Embryonic facial prominence (tissue), 1 donor: ENCODE results near the gene CD9.

Experiments used
- DNase-seq: peaks from one replicate; pipeline ENCODE4 v3.0.0-alpha.2; 2016; ENCODE audit errors: extremely low spot score

Gene CD9

GRCh38 chr12:6241495-6241894 lies 41.3 kb downstream of the CD9 start:
- DNase-seq: no peak

GRCh38 chr12:6249580-6249979 lies 49.4 kb downstream of the CD9 start:
- DNase-seq: peak; percentile 91

DNA sequence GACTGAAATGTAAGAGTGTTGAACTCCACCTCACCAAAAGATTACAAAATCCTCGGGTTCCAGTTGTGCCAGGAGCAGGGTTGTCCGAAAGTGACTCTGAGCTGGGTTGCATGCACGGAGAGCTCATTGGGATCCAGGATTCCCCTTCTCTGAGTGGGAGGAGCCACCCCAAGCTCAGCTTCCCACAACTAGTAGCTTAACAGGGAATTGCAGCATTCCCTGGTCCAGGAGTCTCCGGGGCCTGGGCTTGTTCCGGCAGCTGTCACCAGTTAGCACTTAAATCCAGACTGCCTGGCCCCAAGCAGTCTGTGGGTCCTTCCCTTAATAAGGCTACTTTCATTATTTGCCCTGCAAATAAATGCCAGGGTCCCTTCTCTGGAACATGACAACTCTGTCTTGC lies 50.1 kb downstream of the CD9 start:
- no peak for DNase-seq

GRCh38 chr12:6253278-6253677 lies 53.1 kb downstream of the CD9 start:
- DNase-seq: no peak

GRCh38 chr12:6254491-6254890 lies 54.3 kb downstream of the CD9 start:
- no peak for DNase-seq

DNA sequence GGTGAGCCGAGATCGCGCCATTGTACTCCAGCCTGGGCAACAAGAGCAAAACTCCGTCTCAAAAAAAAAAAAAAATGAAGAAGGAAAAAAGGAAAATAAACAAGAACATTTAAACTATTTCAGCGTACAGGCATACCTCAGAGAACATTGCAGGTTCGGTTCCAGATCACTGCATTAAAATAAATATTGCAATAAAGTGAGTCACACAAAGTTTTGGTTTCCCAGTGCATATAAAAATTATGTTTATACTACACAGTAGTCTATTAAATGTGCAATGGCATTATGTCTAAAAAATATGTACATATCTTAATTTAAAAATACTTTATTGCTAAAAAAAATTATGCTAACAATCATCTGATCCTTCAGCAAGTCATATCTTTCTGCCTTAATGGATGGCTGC lies 56.8 kb downstream of the CD9 start:
- DNase-seq: no peak

- no peak for DNase-seq
These were observed 62.0 kb downstream of the CD9 start for GRCh38 chr12:6262211-6262610.

DNA sequence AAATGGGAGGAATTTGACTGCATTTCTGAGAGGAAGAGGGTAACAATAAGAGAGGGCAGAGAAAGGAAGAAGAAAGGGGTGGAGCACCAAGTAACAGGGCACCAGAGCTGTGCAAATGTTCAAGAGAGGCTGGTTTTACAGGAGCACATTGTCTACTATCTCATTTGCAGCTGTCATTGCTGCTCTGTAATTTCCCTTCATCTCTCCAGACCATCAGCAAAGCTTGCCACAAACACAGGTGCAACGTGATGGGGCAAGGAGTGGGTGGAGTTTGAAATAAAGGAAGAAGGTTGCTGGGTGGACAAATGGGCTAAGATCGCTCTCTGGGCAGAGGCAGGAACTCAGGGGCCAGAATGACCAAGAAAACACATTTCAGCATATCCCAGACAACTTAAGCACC lies 62.4 kb downstream of the CD9 start:
- no peak for DNase-seq

DNA sequence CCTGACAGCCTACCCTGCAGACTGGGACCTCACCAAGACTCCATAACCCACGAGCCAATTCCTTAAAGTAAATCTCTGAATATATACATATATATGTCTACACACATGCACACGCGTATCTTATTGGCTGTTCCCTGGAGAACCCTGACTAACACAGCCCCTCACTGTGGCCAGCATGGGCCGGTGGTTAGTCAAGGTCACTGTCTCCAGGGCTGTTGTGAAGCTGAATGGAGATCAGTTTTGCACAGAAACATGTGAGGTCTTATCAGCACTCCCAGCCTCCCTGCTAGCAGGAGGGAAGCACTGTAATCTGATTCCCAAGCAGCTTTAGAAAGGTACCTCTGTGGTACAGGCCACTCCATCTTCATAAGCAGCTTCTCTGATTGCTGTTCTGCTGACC lies 63.7 kb downstream of the CD9 start:
- no peak for DNase-seq

DNA sequence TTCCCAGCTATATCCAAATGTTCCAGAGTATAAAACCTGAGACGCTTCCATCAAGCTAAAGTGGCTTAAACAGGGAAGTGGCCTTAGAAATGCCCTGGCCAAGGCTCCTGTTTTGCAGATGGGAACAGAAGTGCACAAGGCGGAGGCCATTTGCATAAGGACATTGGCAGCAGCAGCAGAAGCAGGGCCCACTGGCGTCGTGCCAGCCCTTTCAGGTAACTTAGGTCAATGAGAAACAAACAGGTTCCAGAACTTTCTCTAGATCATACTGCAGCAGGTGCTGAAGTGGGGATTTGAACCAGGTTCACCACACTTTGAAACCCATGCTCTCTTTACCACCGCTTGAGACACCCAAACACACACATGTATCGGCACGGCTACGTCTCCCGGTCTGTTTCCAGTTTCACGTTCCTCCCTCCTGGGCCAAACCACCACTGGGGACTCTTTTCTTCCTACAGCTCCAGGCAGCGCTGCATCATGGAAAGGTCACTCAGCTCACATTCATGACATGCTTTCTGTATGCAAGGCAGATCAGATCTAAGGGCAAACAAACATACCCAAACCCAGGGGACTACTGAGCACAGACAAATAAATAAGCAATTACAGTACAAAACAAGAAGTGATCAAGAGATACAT lies 64.3 kb downstream of the CD9 start:
- no peak for DNase-seq

DNA sequence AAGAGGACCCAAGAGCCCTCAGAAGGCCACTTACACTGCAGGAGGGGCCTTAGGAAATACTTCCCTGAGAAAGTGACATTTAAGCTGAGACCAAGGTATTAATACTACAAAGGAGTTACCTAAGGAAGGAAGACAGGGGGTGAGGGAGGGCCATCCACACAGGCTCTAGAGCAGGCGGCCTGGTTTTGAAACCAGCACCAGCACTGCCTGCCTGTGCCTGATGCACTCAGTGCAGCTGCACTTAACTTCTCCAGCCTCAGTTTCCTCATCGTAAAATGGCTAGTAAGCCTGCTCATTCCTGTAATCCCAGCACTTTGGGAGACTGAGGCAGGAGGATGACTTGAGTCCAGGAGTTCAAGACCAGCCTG lies 64.8 kb downstream of the CD9 start:
- DNase-seq: no peak

DNA sequence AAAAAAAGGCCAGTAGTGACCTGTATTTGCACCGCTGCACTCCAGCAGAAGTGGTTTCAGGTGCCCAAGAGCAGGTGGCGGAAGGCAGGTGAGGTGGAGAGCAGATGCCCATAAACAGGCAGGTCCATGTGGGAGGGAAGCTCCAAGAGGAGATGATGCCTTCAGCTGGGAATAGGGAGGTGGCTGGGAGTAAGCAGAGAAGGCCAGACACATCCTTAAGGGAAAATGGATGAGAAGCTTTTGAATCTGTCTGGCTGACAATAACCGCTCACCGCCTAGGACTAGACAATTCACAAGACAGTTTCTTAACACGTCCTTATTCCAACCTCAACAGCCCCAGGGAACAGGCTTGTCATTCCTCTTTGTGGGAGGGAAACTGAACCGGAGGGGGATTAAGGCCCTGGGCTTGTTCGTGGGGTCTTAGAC lies 66.4 kb downstream of the CD9 start:
- no peak for DNase-seq

GRCh38 chr12:6266971-6267721 lies 66.9 kb downstream of the CD9 start:
- DNase-seq: no peak

DNA sequence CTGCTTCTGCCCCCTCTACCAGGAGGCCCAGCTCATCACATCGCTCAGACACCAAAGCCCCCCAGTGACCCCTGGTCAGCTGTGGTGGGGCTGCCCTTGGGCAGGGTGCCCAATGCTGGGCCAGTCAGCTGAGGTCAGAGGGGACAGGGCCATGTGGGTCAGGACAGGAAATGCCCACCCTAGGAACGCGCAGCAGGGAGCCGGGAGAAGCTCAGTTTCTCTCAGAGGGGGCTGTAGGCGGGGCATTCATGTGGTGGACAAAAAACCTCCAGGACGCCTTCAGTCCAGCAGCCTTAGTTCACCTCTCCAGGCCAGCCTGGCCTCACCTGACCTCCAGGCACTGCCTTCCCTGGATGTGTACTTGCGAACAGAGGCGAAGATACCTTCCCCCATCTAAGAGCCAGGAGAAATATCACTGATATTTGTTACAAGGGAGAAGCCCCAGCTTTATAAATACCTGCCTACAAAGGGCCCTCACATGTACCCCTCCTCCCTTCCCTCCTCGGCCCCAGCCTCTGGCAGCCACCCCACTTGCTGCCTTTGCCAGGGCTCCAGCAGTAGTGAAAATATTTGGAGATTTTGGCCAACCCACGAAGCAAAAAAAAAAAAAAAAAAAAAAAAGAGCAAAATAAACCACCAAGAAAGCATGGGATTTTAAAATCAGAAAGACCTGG lies 68.4 kb downstream of the CD9 start:
- DNase-seq: no peak

- DNase-seq: no peak
These were observed 69.8 kb downstream of the CD9 start for GRCh38 chr12:6269986-6270385.

GRCh38 chr12:6271281-6271680 lies 71.1 kb downstream of the CD9 start:
- no peak for DNase-seq

- DNase-seq: no peak
These were observed 72.4 kb downstream of the CD9 start for GRCh38 chr12:6272300-6273204.

DNA sequence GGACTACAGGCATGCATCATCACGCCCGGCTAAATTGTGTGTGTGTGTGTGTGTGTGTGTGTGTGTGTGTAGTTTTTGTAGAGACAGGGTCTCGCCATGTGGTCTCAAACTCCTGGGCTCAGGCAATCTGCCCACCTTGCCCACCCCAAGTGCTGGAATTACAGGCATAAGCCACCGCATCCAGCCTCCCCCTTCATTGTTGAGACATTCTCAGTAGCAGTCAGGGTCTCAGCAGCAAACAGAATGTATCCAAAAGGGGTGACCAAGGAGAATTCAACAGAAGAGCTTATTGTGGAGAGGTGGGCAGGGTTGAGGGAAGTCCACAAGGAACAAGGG lies 73.0 kb downstream of the CD9 start:
- DNase-seq: no peak

- no peak for DNase-seq
These were observed 73.5 kb downstream of the CD9 start for GRCh38 chr12:6273541-6274230.

DNA sequence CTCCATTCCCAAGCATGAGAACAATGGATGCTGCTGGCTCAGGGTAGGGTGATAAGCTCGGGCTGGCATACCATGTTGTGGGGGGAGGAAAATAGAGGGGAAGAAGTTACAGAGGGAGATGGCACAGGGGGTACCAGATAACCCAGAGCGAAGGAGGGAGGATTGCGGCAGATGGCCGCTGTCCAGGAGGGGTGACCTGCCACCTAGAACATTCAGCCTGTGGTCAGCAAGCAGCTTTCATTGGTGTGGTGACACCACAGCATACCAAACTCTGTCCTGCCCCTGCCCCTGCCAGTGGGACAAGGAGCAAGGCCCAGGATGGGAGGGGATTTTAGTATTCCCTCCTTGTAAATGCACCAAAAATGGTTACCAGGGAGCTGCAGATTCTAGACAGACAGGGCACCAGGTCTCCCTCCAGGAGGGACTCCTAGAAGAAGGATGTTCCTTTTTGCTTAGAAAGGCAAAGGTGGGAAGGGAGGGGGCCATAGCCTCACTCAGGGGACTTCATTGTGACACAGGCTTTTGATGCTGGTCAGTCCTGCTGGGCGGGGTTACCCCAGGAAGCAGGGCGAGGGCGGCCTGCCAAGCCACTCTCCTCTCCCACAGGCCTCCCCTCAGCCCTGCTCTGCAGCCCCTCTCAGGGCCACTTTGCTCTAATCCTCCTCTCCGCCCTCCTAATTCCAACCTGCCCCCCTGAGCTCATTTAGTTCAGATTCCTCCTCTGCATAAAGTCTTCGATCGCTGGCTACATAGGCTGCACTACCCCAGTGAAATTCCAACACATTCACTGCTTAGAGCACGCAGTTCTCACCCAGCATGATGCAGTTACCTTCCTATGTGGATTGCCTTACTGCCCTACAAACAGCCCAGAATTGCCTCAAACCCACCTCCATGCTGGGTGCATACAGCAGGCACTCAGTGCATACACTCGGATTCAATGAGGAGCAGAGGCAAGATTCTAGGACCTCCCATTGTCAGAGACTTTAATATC lies 74.3 kb downstream of the CD9 start:
- no peak for DNase-seq
